GM18520 (cell line): Measurements from ENCODE around the gene RFXAP.
A peak's percentile ranks its signal among the peaks of the same experiment; 100 is the strongest.
"Not testable (repeated sequence)": the region's sequence is repeated elsewhere in the genome, so short reads cannot be mapped to it uniquely, and the experiment has no call there.

ENCODE experiments used
- ATAC-seq: cut with Tn5 transposase; IDR thresholded peaks from one replicate; pipeline ENCODE4 v1.9.1; 2021; ENCODE audit not compliant: unreplicated experiment

RFXAP gene, protein sequence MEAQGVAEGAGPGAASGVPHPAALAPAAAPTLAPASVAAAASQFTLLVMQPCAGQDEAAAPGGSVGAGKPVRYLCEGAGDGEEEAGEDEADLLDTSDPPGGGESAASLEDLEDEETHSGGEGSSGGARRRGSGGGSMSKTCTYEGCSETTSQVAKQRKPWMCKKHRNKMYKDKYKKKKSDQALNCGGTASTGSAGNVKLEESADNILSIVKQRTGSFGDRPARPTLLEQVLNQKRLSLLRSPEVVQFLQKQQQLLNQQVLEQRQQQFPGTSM

DNA sequence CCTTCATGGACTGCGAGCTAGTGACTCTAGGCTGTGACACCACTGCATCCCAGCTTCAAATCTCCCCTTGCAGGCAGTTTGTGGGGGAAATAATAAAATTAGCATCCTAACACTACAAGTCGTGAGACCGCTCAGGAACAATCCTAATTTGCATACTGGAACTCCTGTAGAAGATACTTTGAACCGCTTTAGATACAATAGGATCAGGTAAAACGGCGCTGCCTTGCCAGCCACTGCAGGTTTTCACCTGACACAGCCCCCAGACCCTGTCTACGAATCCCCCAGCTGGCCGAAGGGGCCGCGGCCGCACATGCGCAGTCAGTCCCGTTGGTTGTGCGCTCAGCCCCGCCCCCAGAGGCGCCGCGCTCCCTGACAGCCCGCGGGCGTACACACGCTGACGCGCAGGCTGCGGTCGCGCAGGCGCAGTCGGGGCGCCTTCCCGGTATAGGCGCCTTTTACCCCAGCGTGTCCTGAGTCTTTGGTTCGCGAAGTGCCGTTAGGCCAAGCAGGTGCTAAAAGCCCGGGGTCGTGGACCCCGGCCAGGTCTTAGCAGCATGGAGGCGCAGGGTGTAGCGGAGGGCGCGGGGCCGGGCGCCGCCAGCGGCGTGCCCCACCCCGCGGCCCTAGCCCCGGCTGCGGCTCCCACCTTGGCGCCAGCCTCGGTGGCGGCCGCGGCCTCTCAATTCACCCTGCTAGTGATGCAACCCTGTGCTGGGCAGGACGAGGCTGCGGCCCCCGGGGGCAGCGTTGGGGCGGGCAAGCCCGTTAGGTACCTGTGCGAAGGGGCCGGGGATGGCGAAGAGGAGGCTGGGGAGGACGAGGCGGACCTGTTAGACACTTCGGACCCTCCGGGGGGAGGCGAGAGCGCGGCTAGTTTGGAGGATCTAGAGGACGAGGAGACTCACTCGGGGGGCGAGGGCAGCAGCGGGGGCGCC lies at the start of gene RFXAP:
TSS of gene RFXAP (plus strand) at position 419 of the 935 bp plus-strand sequence. CDS start at position 555, 136 bp downstream.
- ATAC-seq: peak; percentile 88

DNA sequence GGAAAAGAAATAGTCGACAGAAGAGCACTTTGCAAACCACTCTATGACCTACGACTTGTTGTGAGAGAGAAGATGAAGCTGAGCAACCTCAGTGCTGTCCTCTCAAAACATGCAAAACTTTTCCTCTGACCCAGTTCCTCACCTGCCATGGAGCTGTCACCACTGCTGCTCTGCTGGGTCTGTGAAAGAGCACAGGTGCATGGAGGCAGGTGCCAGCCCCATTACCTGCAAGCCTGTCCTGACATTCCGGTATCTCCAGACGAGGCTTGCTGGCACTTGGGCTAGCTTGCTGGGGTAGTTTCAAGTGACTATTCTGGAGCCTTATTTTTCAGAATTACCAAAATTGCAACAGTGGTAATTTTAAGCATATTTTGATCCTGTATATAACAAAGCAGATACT lies 49.5 kb upstream of the RFXAP start:
- no peak for ATAC-seq

GRCh38 chr13:36770741-36771140 lies 48.3 kb upstream of the RFXAP start:
- ATAC-seq: no peak

- ATAC-seq: no peak
Observed at GRCh38 chr13:36772853-36773252, 46.2 kb upstream of the RFXAP start.

DNA sequence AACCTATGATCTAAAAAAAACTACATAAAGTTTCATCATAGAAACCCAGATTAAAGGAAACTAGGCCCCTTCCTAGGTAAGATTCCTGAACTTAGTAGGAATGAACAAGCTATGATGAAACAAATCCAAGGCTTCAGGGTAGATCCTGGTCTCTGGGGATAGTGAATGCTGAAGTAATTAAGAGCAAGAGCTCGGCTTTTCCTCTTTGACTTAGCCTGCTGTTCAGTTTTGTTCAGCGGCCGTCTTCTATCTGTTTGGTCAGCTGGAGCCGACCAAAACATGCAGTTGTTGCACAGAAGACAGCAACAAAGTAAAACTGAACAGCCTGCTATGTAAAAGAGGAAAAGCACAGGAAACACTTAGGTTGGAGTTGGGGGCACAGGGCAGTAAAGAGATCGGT lies 44.1 kb upstream of the RFXAP start:
- no peak for ATAC-seq

- ATAC-seq: no peak
Observed at GRCh38 chr13:36776175-36776574, 42.8 kb upstream of the RFXAP start.

GRCh38 chr13:36778083-36778671 lies 40.8 kb upstream of the RFXAP start:
- peak; percentile 60 for ATAC-seq

DNA sequence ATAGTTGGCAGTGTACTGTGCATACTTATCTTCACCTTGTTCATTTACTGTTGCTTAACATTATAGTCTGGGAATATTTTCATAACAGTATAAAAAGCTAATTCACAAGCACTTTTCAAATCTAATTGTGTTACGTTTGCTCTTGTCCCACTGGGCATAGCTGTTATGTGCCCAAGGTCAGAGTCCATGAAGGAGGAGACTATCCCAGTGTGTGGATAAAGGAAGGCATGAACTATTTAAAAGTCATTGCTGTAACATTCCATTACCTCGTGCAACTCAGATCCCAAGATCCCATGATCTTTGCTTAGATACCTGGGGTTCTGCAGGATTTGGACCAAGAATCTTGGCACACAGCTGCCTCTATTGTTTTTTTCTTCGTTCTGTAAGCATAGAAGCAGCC lies 35.1 kb upstream of the RFXAP start:
- ATAC-seq: no peak

- not testable (repeated sequence) for ATAC-seq
Observed at GRCh38 chr13:36786175-36786574, 32.8 kb upstream of the RFXAP start.

DNA sequence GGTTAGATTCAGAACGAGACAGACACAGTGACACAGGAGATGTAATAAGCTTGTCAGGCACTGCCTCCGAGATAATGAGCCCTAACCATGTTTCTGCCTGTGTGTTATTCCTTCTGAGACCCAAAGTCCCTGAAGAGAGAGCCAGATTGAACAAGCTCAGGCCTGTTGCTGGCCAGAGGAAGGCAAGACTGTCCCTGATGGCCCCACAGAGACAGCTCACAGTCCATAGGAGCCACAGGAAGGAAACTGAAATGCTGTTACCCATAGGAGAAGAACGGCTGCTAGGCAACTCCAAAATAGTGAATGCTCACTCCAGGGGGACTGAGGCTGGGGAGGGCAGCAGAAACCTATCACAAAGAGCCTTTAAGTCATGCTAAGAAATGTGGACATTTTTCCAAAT lies 31.8 kb upstream of the RFXAP start:
- ATAC-seq: no peak

DNA sequence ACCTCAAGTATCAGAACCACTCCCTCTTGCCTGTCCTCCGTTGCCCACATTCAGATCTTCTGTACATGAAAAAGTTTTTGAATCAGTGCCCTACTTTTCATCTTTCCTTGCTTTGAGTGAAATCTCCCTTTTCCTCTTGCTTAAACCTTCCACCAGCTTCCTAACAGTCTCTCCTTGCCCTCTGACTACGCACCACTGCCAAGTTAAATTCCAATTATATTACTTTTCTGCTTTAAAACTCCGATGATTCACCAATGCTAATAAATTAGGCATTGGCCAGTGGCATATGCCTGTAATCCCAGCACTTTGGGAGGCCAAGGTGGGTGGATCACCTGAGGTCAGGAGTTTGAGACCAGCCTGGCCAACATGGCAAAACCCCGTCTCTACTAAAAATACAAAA lies 30.7 kb upstream of the RFXAP start:
- ATAC-seq: no peak

DNA sequence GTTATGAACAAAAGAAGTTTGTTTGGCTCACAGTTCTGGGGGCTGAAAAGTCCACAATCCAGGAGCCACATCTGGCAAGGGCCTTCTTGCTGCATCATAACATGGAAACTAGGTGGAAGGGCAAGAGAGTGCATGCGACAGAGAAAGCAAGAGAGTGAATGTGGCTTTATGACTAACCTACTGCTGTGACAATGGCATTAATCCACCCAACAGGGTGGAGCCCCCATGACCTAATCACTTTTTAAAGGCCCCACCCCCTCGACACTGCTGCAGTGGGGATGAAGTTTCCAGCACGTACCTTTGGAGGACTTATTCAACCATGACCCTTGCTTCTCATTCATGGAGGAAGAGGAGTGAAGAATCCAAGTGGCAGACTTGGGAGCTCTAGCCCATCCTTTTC lies 30.0 kb upstream of the RFXAP start:
- no peak for ATAC-seq

DNA sequence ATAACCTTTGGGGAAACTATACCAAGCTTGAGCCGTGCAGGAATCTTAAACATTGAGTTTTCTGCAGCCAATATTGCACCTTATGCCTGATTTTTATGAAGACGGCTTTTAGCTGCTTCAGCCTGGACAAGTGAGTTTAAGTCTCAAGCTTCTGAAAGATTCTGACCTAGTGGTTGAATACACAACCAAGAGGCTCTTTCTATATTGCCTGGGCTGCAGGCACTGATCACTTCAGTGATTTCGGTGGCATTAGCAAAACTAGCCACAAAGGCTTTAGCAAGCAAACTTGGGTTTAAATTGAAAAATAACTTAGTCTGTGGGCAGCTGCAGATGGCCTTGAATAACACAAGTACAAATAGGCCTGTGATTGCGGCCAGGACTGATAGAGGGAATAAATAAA lies 29.3 kb upstream of the RFXAP start:
- ATAC-seq: no peak

DNA sequence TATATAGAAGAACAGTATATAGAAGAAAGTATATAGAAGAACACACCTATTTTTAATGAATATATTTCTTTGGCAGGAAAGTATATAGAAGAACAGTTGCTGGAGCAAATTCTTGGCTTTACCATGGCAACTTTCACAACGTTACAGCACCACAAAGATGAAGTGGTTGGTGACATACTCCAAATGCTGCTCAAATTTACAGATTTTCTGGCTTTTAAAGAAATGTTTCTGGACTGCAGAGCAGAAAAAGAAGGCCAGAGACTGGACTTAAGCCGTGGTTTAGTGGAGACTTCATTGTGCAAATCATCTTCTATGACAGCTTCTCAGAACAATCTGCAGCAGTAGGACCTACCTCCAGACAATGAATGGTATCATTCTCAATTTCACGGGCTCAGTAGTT lies 24.3 kb upstream of the RFXAP start:
- ATAC-seq: no peak

GRCh38 chr13:36795463-36795862 lies 23.6 kb upstream of the RFXAP start:
- ATAC-seq: no peak

DNA sequence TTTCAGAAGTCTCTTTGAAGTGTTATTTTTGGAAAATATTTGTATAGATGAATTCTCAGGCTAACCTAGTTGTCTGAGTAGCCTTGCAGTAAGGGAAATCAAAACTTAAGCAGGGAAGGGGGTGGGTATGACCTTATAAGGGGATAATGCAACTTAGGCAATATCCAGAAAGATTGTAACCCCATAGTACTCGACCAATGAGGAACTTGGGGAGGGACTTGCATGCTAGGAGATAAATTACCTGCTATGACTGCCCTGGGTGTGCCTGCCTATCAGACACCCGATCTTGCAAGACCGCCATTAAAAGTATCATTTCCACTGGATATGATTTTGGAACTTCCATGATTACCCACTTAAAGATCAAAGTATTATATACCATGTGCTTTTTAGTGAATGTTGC lies 23.0 kb upstream of the RFXAP start:
- no peak for ATAC-seq

DNA sequence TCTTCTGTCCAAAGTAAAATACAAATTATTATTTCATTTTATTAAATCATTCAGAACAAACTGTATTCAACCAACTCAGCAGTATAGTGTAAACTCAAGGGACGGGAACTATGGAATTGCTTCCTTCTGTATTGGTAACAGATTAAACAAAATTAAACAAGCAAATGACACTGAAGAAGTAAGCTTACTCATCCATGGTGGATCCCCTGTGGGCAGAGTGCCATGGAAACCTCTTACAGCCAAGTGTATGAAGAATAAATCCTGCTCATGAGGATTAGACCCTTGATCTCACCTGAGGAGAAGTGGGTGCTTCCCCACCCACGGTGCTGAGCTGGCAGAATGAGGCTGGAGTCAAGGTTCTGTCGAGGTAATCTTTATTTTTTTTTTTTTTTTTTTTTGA lies 18.0 kb upstream of the RFXAP start:
- ATAC-seq: no peak

- ATAC-seq: no peak
Observed at GRCh38 chr13:36804588-36804987, 14.4 kb upstream of the RFXAP start.

GRCh38 chr13:36806102-36806501 lies 12.9 kb upstream of the RFXAP start:
- ATAC-seq: no peak

- ATAC-seq: no peak
Observed at GRCh38 chr13:36807616-36808015, 11.4 kb upstream of the RFXAP start.

GRCh38 chr13:36813225-36813624 lies 5.8 kb upstream of the RFXAP start:
- ATAC-seq: no peak

DNA sequence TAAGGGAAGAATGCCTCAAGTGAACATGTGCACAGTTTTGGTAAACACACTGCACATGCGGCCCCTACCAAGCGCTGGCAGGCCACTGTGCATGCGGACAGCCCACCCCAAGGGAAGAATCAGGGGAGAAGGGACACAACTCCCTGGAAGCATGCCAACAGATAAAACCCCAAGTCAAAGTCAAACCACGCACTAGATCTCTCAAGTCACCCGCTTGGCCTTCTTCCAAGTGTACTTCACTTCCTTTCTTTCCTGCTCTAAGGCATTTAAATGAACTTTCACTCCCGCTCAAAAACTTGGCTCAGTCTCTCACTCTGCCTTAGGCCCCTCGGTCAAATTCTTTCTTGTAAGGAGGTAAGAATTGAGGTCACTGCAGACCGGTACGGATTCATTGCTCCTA lies 4.6 kb upstream of the RFXAP start:
- ATAC-seq: no peak
